ENCODE measurements around the gene RASL11B. TPM values are rescaled to one million over a fixed set of nuclear protein-coding genes. Genes with fewer than 3 reads are reported as not detected.

The RASL11B gene
- total and polyA plus RNA-seq, 2 experiments from 2014 or later: 7.6 to 8.9 TPM

- Histone ChIP-seq H3K4me3 (no peak overlapping the region), H2AFZ (no peak overlapping the region), H4K20me1 (ENCODE audit: insufficient read depth, poor library complexity, severe bottlenecking) (no peaks in the 10 kb centered on the region), H3K27ac (no peak overlapping the region), H3K79me2 (no peaks in the 10 kb centered on the region), H3K9me3 (ENCODE audit: low read depth) (no peaks in the 10 kb centered on the region), H3K36me3 (replicated peaks; ENCODE audit: insufficient read depth, low read depth) (no peaks in the 10 kb centered on the region), H3K4me2 (no peak overlapping the region), H3K4me1 (ENCODE audit: insufficient read depth) (peaks cover 9% of the 10 kb centered on the region), H3K27me3 (no peaks in the 10 kb centered on the region), H3K9me2 (replicated peaks; ENCODE audit: insufficient read depth) (no peaks in the 10 kb centered on the region)
- TF ChIP-seq CTCF (IDR thresholded peaks at IDR 0.05; ENCODE audit: poor library complexity) (no peak), EZH2phosphoT487 (IDR thresholded peaks at IDR 0.05; ENCODE audit: low read depth, severe bottlenecking, unreplicated experiment) (no peak), EZH2 (IDR thresholded peaks at IDR 0.05; ENCODE audit: borderline replicate concordance) (no peak)
- no peak for DNase-seq (ENCODE audit: low spot score)
- 86% methylated on average over 2 of the region's 2 CpGs for WGBS (ENCODE audit: low lambda C conversion rate, missing lambda C conversion rate)
Observed at GRCh38 chr4:52877036-52877435, 14.9 kb downstream of the RASL11B start.

GRCh38 chr4:52877694-52878093, 15.6 kb downstream of the RASL11B start:
- no peak overlapping the region for H3K4me3 ChIP-seq
- H3K4me1 ChIP-seq (ENCODE audit: insufficient read depth): peaks cover 11% of the 10 kb centered on the region
- WGBS (ENCODE audit: low lambda C conversion rate, missing lambda C conversion rate): 85% methylated on average over 6 of the region's 6 CpGs
- H3K4me2 ChIP-seq: no peak overlapping the region
- H2AFZ ChIP-seq: no peak overlapping the region
- no peak overlapping the region for H3K27ac ChIP-seq
- no peaks in the 10 kb centered on the region for H3K9me3 ChIP-seq (ENCODE audit: low read depth)
- H4K20me1 ChIP-seq (ENCODE audit: insufficient read depth, poor library complexity, severe bottlenecking): no peaks in the 10 kb centered on the region
- TF ChIP-seq EZH2phosphoT487 (IDR thresholded peaks at IDR 0.05; ENCODE audit: low read depth, severe bottlenecking, unreplicated experiment) (no peak), EZH2 (IDR thresholded peaks at IDR 0.05; ENCODE audit: borderline replicate concordance) (no peak), CTCF (IDR thresholded peaks at IDR 0.05; ENCODE audit: poor library complexity) (no peak)
- no peak for DNase-seq (ENCODE audit: low spot score)
- no peaks in the 10 kb centered on the region for H3K36me3 ChIP-seq (replicated peaks; ENCODE audit: insufficient read depth, low read depth)
- H3K27me3 ChIP-seq: no peaks in the 10 kb centered on the region
- no peaks in the 10 kb centered on the region for H3K79me2 ChIP-seq
- H3K9me2 ChIP-seq (replicated peaks; ENCODE audit: insufficient read depth): no peaks in the 10 kb centered on the region

GRCh38 chr4:52879471-52879870, 17.4 kb downstream of the RASL11B start:
- Histone ChIP-seq H3K9me2 (replicated peaks; ENCODE audit: insufficient read depth) (no peaks in the 10 kb centered on the region), H3K4me1 (ENCODE audit: insufficient read depth) (peaks cover 6% of the 10 kb centered on the region), H3K36me3 (replicated peaks; ENCODE audit: insufficient read depth, low read depth) (no peaks in the 10 kb centered on the region), H2AFZ (no peak overlapping the region), H3K27ac (no peak overlapping the region), H3K9me3 (ENCODE audit: low read depth) (no peaks in the 10 kb centered on the region), H3K4me3 (no peak overlapping the region), H4K20me1 (ENCODE audit: insufficient read depth, poor library complexity, severe bottlenecking) (no peaks in the 10 kb centered on the region), H3K79me2 (no peaks in the 10 kb centered on the region), H3K27me3 (no peaks in the 10 kb centered on the region), H3K4me2 (no peak overlapping the region)
- DNase-seq (ENCODE audit: low spot score): no peak
- TF ChIP-seq EZH2phosphoT487 (IDR thresholded peaks at IDR 0.05; ENCODE audit: low read depth, severe bottlenecking, unreplicated experiment): no peak
- no peak for TF ChIP-seq EZH2 (IDR thresholded peaks at IDR 0.05; ENCODE audit: borderline replicate concordance)
- TF ChIP-seq CTCF (IDR thresholded peaks at IDR 0.05; ENCODE audit: poor library complexity): no peak
- 81% methylated on average over 3 of the region's 3 CpGs for WGBS (ENCODE audit: low lambda C conversion rate, missing lambda C conversion rate)

- no peak for DNase-seq (ENCODE audit: low spot score)
- Histone ChIP-seq H4K20me1 (ENCODE audit: insufficient read depth, poor library complexity, severe bottlenecking) (no peaks in the 10 kb centered on the region), H3K4me2 (no peak overlapping the region), H3K27me3 (no peaks in the 10 kb centered on the region), H3K4me3 (no peak overlapping the region), H3K79me2 (no peaks in the 10 kb centered on the region), H3K36me3 (replicated peaks; ENCODE audit: insufficient read depth, low read depth) (no peaks in the 10 kb centered on the region), H3K9me2 (replicated peaks; ENCODE audit: insufficient read depth) (no peaks in the 10 kb centered on the region), H3K27ac (no peak overlapping the region), H3K9me3 (ENCODE audit: low read depth) (no peaks in the 10 kb centered on the region), H2AFZ (no peak overlapping the region), H3K4me1 (ENCODE audit: insufficient read depth) (peaks cover 6% of the 10 kb centered on the region)
- TF ChIP-seq CTCF (IDR thresholded peaks at IDR 0.05; ENCODE audit: poor library complexity) (no peak), EZH2phosphoT487 (IDR thresholded peaks at IDR 0.05; ENCODE audit: low read depth, severe bottlenecking, unreplicated experiment) (no peak), EZH2 (IDR thresholded peaks at IDR 0.05; ENCODE audit: borderline replicate concordance) (no peak)
- WGBS (ENCODE audit: low lambda C conversion rate, missing lambda C conversion rate): 82% methylated on average over 1 of the region's 1 CpG
Observed at GRCh38 chr4:52880994-52881393, 18.9 kb downstream of the RASL11B start.

All from hepatocyte (in vitro differentiated cells).